HEK293 (cell line): ENCODE data around the gene ACTG2.

Source experiments
- CTCF ChIA-PET: fragments of 350-600 bp; formaldehyde crosslinking; extraction: SDS; loops from one replicate; lab custom pipeline; 2021; ENCODE audit warnings: antibody characterized with exemption; lab: Yijun Ruan, JAX
- POLR2A ChIA-PET: fragments of 300-600 bp; formaldehyde crosslinking; extraction: SDS; loops from one replicate; lab custom pipeline; 2020; ENCODE audit warnings: antibody characterized with exemption, inconsistent platforms; lab: Yijun Ruan, JAX
- H3K27ac ChIP-seq: fragments of 200-500 bp; sonication (Bioruptor generic); 2 replicates; pipeline ENCODE4 v1.5.1; 2014; ENCODE audit warnings: low read depth, low read length, control low read depth, inconsistent platforms; ENCODE audit errors: extremely low read depth
- H3K36me3 ChIP-seq, 2 experiments: fragments of 200-500 bp in 1 of 2; sonication (Bioruptor generic) in 1 of 2; 1 replicate in 1 of 2; 2 replicates in 1 of 2; pipeline ENCODE4 v1.5.1; 2014 to 2017; ENCODE audit warnings: inconsistent platforms in 2 of 2, low read length in 2 of 2; ENCODE audit not compliant: control insufficient read depth in 2 of 2, insufficient read depth in 1 of 2
- H3K4me1 ChIP-seq: fragments of 200-500 bp; sonication (Bioruptor generic); 2 replicates; pipeline ENCODE4 v1.5.1; 2014; ENCODE audit warnings: mild to moderate bottlenecking, low read length, inconsistent platforms; ENCODE audit not compliant: control insufficient read depth, insufficient read depth
- H3K4me3 ChIP-seq: 2 replicates; pipeline ENCODE4 v1.5.1; 2011; ENCODE audit warnings: low read depth, mild to moderate bottlenecking, control low read depth, low read length, moderate library complexity
- H3K9me3 ChIP-seq: fragments of 200-500 bp; sonication (Bioruptor generic); 2 replicates; pipeline ENCODE4 v1.5.1; 2014; ENCODE audit warnings: low read depth, low read length, inconsistent platforms; ENCODE audit not compliant: control insufficient read depth, insufficient read depth
- EGR2 ChIP-seq: fragments of 450-650 bp; formaldehyde crosslinking; IDR thresholded peaks from 2 replicates; pipeline ENCODE4 v1.5.1; 2016; ENCODE audit warnings: low read depth, missing biosample characterization, missing genetic modification characterization
- GLI2 ChIP-seq: fragments of 450-650 bp; formaldehyde crosslinking; IDR thresholded peaks from 2 replicates; pipeline ENCODE4; 2017; ENCODE audit warnings: missing biosample characterization, missing genetic modification characterization, low read depth, borderline replicate concordance
- KLF7 ChIP-seq: fragments of 450-650 bp; formaldehyde crosslinking; IDR thresholded peaks from 2 replicates; pipeline ENCODE4 v1.5.1; 2016; ENCODE audit warnings: missing biosample characterization, missing genetic modification characterization, borderline replicate concordance
- ZNF169 ChIP-seq: fragments of 450-650 bp; formaldehyde crosslinking; IDR thresholded peaks from 2 replicates; pipeline ENCODE4 v1.5.1; 2016; ENCODE audit warnings: missing biosample characterization, missing genetic modification characterization
- ZNF214 ChIP-seq: fragments of 450-650 bp; formaldehyde crosslinking; IDR thresholded peaks from 2 replicates; pipeline ENCODE4 v1.5.1; 2017; ENCODE audit warnings: missing biosample characterization, mild to moderate bottlenecking, missing genetic modification characterization, borderline replicate concordance
- ZNF239 ChIP-seq: fragments of 450-650 bp; formaldehyde crosslinking; IDR thresholded peaks from 2 replicates; pipeline ENCODE4 v1.5.1; 2016; ENCODE audit warnings: missing biosample characterization, missing genetic modification characterization
- ZNF341 ChIP-seq: fragments of 450-650 bp; formaldehyde crosslinking; IDR thresholded peaks from 2 replicates; pipeline ENCODE4; 2016; ENCODE audit warnings: low read depth, missing biosample characterization, missing genetic modification characterization
- ZNF48 ChIP-seq: fragments of 450-650 bp; formaldehyde crosslinking; IDR thresholded peaks from 2 replicates; pipeline ENCODE4 v1.5.1; 2016; ENCODE audit warnings: missing biosample characterization, missing genetic modification characterization
- ZNF530 ChIP-seq: fragments of 450-650 bp; formaldehyde crosslinking; IDR thresholded peaks from 2 replicates; pipeline ENCODE4 v1.5.1; 2016; ENCODE audit warnings: low read depth, missing biosample characterization, missing genetic modification characterization
- ZNF555 ChIP-seq: fragments of 450-650 bp; formaldehyde crosslinking; conservative IDR thresholded peaks from 2 replicates; pipeline ENCODE4 v1.5.1; 2017; ENCODE audit warnings: missing biosample characterization, mild to moderate bottlenecking, missing genetic modification characterization, inconsistent platforms
- ZNF76 ChIP-seq: fragments of 450-650 bp; formaldehyde crosslinking; IDR thresholded peaks from 2 replicates; pipeline ENCODE4; 2016; ENCODE audit warnings: low read depth, missing biosample characterization, missing genetic modification characterization, borderline replicate concordance
- ZNF830 ChIP-seq: fragments of 450-650 bp; IDR thresholded peaks from 2 replicates; pipeline ENCODE4 v1.5.0; 2018; ENCODE audit warnings: missing biosample characterization, missing genetic modification characterization, low read depth, mild to moderate bottlenecking, moderate library complexity
- TF ChIP-seq, protein P1 (sequence below): fragments of 450-650 bp; formaldehyde crosslinking; IDR thresholded peaks from 2 replicates; pipeline ENCODE4 v1.5.1; 2016; ENCODE audit warnings: missing biosample characterization, missing genetic modification characterization
- TF ChIP-seq, protein P2 (sequence below): fragments of 450-650 bp; formaldehyde crosslinking; IDR thresholded peaks from 2 replicates; pipeline ENCODE4 v1.5.1; 2017; ENCODE audit warnings: missing biosample characterization, missing genetic modification characterization
- TF ChIP-seq, protein P3 (sequence below): fragments of 450-650 bp; formaldehyde crosslinking; IDR thresholded peaks from 2 replicates; pipeline ENCODE4 v1.5.1; 2016; ENCODE audit warnings: missing biosample characterization, missing genetic modification characterization
- TF ChIP-seq, protein P4 (sequence below): fragments of 450-650 bp; IDR thresholded peaks from 2 replicates; pipeline ENCODE4 v1.5.1; 2018; ENCODE audit warnings: missing biosample characterization, missing genetic modification characterization
- TF ChIP-seq, protein P5 (sequence below): fragments of 450-650 bp; formaldehyde crosslinking; IDR thresholded peaks from 2 replicates; pipeline ENCODE4 v1.5.1; 2016; ENCODE audit warnings: missing biosample characterization, missing genetic modification characterization
- TF ChIP-seq, protein P6 (sequence below): sonication (generic); formaldehyde crosslinking; IDR thresholded peaks from 2 replicates; pipeline ENCODE4 v1.8.1; 2022; ENCODE audit warnings: mild to moderate bottlenecking, moderate library complexity, missing genetic modification reagents

Gene ACTG2

DNA sequence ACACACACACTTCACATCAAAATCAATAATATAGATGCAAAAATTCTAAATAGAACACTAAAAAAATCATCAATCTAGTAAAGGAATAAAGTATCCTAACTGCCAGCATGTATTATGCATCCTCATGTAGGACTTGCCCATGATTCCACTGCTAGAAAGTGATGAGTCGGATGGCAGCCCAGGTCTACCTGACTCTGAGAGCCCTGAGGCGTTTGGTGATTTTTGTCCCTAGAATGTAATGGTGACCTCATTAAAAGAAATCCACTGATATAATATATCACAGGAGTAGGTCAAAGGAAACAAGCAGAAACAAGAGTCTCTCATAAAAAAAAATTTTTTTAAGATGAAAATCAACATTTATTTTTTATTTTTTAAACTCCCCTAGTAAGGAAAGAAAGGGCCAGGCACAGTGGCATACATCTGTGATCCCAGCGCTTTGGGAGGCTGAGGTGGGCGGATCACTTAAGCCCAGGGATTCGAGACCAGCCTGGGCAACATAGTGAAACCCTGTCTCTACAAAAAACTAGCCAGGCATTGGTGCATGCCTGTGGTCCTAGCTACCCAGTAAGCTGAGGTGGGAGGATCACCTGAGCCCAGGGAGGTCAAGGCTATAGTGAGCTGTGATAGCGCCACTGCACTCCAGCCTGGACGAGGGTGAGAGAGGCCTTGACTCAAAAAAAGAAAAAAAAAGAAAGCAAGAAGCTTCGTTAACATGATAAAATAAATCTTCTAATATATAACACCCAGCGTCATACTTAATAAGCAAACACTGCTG, 24.4 kb upstream of the ACTG2 start:
- H3K27ac ChIP-seq, result no peak overlapping the region
- H3K36me3 ChIP-seq, result peaks cover 26 to 37% of the 10 kb centered on the region in 2 experiments
- TF ChIP-seq ZNF214 (tag by site-specific recombination) (no peak), GLI2 (tag by site-specific recombination) (no peak), ZNF341 (tag by site-specific recombination) (no peak), KLF7 (no peak), ZNF48 (tag by site-specific recombination) (no peak), ZNF830 (no peak), ZNF530 (tag by site-specific recombination) (no peak), EGR2 (tag by site-specific recombination) (no peak), ZNF555 (tag by site-specific recombination) (no peak), ZNF169 (no peak), ZNF239 (tag by site-specific recombination) (no peak), ZNF76 (tag by site-specific recombination) (no peak)
- TF ChIP-seq, protein P1, sequence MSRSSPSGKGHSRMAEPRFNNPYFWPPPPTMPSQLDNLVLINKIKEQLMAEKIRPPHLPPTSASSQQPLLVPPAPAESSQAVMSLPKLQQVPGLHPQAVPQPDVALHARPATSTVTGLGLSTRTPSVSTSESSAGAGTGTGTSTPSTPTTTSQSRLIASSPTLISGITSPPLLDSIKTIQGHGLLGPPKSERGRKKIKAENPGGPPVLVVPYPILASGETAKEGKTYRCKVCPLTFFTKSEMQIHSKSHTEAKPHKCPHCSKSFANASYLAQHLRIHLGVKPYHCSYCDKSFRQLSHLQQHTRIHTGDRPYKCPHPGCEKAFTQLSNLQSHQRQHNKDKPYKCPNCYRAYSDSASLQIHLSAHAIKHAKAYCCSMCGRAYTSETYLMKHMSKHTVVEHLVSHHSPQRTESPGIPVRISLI (tag by site-specific recombination), result no peak
- TF ChIP-seq, protein P2, sequence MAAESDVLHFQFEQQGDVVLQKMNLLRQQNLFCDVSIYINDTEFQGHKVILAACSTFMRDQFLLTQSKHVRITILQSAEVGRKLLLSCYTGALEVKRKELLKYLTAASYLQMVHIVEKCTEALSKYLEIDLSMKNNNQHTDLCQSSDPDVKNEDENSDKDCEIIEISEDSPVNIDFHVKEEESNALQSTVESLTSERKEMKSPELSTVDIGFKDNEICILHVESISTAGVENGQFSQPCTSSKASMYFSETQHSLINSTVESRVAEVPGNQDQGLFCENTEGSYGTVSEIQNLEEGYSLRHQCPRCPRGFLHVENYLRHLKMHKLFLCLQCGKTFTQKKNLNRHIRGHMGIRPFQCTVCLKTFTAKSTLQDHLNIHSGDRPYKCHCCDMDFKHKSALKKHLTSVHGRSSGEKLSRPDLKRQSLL (tag by site-specific recombination), result no peak
- TF ChIP-seq, protein P3, sequence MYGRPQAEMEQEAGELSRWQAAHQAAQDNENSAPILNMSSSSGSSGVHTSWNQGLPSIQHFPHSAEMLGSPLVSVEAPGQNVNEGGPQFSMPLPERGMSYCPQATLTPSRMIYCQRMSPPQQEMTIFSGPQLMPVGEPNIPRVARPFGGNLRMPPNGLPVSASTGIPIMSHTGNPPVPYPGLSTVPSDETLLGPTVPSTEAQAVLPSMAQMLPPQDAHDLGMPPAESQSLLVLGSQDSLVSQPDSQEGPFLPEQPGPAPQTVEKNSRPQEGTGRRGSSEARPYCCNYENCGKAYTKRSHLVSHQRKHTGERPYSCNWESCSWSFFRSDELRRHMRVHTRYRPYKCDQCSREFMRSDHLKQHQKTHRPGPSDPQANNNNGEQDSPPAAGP, result no peak
- TF ChIP-seq, protein P4, sequence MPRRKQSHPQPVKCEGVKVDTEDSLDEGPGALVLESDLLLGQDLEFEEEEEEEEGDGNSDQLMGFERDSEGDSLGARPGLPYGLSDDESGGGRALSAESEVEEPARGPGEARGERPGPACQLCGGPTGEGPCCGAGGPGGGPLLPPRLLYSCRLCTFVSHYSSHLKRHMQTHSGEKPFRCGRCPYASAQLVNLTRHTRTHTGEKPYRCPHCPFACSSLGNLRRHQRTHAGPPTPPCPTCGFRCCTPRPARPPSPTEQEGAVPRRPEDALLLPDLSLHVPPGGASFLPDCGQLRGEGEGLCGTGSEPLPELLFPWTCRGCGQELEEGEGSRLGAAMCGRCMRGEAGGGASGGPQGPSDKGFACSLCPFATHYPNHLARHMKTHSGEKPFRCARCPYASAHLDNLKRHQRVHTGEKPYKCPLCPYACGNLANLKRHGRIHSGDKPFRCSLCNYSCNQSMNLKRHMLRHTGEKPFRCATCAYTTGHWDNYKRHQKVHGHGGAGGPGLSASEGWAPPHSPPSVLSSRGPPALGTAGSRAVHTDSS (tag by site-specific recombination), result no peak
- TF ChIP-seq, protein P5, sequence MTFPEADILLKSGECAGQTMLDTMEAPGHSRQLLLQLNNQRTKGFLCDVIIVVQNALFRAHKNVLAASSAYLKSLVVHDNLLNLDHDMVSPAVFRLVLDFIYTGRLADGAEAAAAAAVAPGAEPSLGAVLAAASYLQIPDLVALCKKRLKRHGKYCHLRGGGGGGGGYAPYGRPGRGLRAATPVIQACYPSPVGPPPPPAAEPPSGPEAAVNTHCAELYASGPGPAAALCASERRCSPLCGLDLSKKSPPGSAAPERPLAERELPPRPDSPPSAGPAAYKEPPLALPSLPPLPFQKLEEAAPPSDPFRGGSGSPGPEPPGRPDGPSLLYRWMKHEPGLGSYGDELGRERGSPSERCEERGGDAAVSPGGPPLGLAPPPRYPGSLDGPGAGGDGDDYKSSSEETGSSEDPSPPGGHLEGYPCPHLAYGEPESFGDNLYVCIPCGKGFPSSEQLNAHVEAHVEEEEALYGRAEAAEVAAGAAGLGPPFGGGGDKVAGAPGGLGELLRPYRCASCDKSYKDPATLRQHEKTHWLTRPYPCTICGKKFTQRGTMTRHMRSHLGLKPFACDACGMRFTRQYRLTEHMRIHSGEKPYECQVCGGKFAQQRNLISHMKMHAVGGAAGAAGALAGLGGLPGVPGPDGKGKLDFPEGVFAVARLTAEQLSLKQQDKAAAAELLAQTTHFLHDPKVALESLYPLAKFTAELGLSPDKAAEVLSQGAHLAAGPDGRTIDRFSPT (tag by site-specific recombination), result no peak
- TF ChIP-seq, protein P6, sequence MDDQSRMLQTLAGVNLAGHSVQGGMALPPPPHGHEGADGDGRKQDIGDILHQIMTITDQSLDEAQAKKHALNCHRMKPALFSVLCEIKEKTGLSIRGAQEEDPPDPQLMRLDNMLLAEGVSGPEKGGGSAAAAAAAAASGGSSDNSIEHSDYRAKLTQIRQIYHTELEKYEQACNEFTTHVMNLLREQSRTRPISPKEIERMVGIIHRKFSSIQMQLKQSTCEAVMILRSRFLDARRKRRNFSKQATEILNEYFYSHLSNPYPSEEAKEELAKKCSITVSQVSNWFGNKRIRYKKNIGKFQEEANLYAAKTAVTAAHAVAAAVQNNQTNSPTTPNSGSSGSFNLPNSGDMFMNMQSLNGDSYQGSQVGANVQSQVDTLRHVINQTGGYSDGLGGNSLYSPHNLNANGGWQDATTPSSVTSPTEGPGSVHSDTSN, result no peak
- ChIA-PET POLR2A (interaction anchor here (0.7 kb wide), 1 partner anchor 22 kb away, joined by 3 read pairs; no protein-coding TSS in a partner anchor), CTCF (interaction anchor here (0.6 to 0.7 kb wide), 2 partner anchors 27 to 60 kb away, joined by 3 read pairs; no protein-coding TSS in a partner anchor)
- no peaks in the 10 kb centered on the region for H3K9me3 ChIP-seq
- H3K4me1 ChIP-seq, result no peaks in the 10 kb centered on the region
- no peak overlapping the region for H3K4me3 ChIP-seq
